Brain microvascular endothelial cell (primary cell): ENCODE measurements around the gene P2RX1.
A peak's percentile ranks its signal among the peaks of the same experiment; 100 is the strongest.
"Not testable (repeated sequence)": the region's sequence is repeated elsewhere in the genome, so short reads cannot be mapped to it uniquely, and the experiment has no call there.

Experiments used
- DNase-seq: peaks from one replicate; pipeline ENCODE4 v3.0.0-alpha.2; 2020
- H3K27ac ChIP-seq: fragments of 250-450 bp; sonication (Bioruptor Pico); 2 replicates; pipeline ENCODE4 v1.5.1; 2020; ENCODE audit warnings: mild to moderate bottlenecking, moderate library complexity
- H3K27me3 ChIP-seq: fragments of 250-450 bp; sonication (Bioruptor Pico); replicated peaks from 2 replicates; pipeline ENCODE4 v1.5.1; 2020; ENCODE audit warnings: mild to moderate bottlenecking
- H3K36me3 ChIP-seq: fragments of 250-450 bp; sonication (Bioruptor Pico); replicated peaks from 2 replicates; pipeline ENCODE4 v1.5.1; 2020; ENCODE audit warnings: mild to moderate bottlenecking
- H3K4me3 ChIP-seq: 2 replicates; pipeline ENCODE4 v1.5.1; 2011; ENCODE audit warnings: low read depth, mild to moderate bottlenecking, control low read depth, low read length, moderate library complexity
- CTCF ChIP-seq: IDR thresholded peaks from 2 replicates; pipeline ENCODE4 v1.5.1; 2011; ENCODE audit warnings: low read depth, mild to moderate bottlenecking, moderate library complexity, low read length, control low read depth, inconsistent platforms; ENCODE audit errors: missing control alignments
- in situ Hi-C: cut with HindIII; loops from 2 replicates; pipeline ENCODE4 v1.10.0; 2017; ENCODE audit warnings: low sequenced_read_pairs, low pct_ligation_motif_present

P2RX1 gene

DNA sequence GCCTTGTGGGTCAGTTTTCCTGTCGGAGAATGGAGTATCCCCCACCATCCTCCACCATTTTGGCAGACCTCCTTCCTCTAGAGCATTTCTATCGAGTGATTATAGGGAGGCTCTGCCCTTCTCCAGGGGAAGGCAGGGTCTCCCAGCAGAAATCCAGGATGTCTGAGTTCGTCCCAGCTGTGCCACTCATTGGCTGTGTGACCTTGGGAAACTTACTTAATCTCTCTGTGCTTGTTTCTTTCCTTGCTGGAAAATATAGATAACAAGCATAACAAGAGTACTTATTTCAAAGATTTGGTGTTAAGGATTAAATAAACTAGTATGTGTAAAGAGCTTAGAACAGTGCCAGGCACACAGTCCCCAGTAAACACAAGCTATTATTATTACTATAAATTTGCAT is 33.2 kb upstream of the P2RX1 start:
- no peak for DNase-seq
- in situ Hi-C loops, result no loop called here
- H3K4me3 ChIP-seq, result no peak overlapping the region
- H3K27ac ChIP-seq, result no peak overlapping the region
- no peak for TF ChIP-seq CTCF
- H3K36me3 ChIP-seq, result no peaks in the 10 kb centered on the region
- H3K27me3 ChIP-seq, result no peaks in the 10 kb centered on the region

DNA sequence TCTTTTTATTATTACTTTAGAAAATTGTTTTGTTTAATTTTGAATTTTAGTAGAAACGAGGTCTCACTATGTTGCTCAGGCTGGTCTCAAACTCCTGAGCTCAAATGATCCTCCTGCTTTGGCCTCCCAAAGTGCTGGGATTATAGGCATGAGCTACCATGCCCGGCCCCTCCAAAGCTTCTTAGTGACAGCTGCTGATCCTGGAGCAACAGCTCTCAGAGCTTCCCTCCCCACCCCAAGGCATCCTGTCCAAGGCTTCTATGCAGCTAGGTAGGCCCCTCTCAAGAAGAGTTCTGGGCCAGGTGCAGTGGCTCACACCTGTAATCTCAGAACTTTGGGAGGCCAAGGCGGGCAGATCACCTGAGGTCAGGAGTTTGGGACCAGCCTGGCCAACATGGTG is 32.3 kb upstream of the P2RX1 start:
- H3K36me3 ChIP-seq, H3K27ac ChIP-seq, DNase-seq, H3K27me3 ChIP-seq, in situ Hi-C loops, H3K4me3 ChIP-seq: not testable (repeated sequence)

- in situ Hi-C loops, result no loop called here
- no peak for TF ChIP-seq CTCF
- no peaks in the 10 kb centered on the region for H3K27me3 ChIP-seq
- no peak overlapping the region for H3K4me3 ChIP-seq
- no peak for DNase-seq
- H3K27ac ChIP-seq, result no peak overlapping the region
- no peaks in the 10 kb centered on the region for H3K36me3 ChIP-seq
Measured at GRCh38 chr17:3947318-3947810, 31.1 kb upstream of the P2RX1 start.

DNA sequence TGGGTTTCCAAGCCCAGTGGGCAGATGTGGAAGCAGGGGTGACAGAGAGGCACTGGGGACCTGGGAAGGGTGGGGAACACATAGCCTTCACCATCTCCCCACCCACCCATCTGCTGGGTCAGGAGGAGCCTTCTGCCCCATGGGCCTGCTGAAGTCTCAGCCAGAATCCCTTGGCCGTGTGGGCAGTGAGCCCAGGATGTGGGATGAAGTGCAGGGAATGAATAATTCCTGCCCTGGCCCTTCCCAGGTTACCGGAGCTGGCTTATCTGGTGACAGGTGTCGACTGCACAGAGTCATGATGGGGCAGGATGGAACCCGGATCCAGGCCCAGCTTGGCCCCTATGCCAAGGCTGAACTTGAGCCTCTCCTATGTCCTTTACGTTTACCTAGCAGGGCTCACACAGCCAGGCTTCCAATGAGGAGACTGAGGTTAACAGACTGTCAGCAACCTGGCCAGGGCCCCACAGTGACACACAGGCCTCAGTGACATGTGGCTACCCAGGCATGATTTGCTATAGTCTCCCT is 30.5 kb upstream of the P2RX1 start:
- H3K27me3 ChIP-seq, result no peaks in the 10 kb centered on the region
- no peak overlapping the region for H3K27ac ChIP-seq
- no peaks in the 10 kb centered on the region for H3K36me3 ChIP-seq
- H3K4me3 ChIP-seq, result no peak overlapping the region
- no peak for DNase-seq
- TF ChIP-seq CTCF, result no peak
- in situ Hi-C loops, result no loop called here

DNA sequence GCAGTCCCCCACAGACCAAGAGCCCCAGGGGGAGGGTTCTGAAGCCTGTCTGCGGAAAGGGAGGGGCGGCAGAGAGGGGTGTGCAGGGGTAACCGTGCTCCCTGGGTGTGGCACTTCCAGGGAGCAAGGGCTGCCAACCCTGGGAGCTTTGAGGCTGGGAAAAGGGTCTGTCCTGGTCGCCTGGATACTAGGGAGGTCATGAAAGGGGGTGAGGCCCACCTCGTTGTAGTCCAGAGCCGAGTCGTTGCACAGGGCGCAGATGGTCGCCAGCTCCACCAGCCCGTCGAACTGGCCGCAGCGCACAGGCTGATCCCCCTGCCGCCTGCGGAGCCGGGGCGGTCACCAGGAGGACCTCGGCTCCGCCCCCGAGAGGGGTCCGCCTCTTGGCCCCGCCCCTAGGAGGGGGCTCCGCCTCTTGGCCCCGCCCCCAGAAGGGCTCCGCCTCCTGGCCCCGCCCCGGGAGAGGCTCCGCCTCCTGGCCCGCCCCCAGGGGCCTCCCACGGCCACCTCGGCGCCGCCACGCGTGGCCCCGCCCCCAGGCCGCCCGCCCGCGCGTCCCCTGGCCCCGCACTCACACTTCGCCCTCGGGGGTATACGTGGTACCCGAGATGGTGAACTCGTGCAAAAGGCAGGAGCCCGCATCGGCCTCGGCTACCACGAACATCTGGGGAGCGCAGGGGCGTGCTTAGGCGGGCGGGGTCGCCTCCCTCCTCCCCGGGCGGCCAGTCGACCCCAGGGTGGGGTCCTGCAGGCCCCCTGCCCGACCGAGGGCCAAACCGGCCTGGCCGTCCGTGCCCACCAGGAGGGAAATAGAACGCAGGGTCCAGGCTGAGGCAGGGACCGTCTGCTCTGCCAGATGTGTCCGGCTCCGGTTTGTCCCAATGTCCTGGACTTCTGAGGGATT is 28.5 kb upstream of the P2RX1 start:
- H3K36me3 ChIP-seq, result no peaks in the 10 kb centered on the region
- H3K4me3 ChIP-seq, result peak overlapping the region; percentile 54
- no peaks in the 10 kb centered on the region for H3K27me3 ChIP-seq
- H3K27ac ChIP-seq, result no peak overlapping the region
- no peak for TF ChIP-seq CTCF
- in situ Hi-C loops, result no loop called here
- DNase-seq, result peak; percentile 10

DNA sequence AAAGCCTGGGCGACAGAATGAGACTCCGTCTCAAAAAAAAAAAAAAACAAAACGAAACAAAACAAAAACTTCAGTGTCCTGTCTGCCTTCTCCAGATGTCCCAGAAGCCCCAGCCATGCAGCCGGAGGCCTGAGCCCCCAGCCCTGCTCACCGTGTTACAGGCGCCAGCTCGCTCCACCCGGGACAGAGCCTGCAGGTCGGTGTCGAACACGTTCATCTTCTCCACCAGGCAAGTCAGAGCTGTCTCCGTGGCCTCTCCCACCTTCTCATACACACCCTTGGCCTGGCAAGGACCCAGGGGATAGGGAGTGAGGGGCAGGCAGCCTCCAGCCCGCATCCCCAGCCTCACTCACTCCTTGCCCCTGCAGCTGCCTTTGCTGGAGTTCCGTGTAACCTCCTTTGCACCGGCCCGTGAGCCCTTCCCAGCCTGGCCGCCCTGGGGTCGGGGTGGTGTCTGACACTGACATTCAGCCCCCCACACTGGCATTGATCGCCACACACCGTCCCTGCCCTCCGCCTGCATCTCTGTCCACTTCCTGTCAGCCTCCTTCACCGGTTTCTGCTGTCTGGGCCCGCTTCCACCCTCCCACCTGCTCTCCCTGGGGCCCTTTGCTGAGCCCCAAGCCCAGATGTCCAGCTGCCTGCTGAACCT is 27.1 kb upstream of the P2RX1 start:
- in situ Hi-C loops, result no loop called here
- Histone ChIP-seq H3K36me3 (no peaks in the 10 kb centered on the region), H3K27me3 (no peaks in the 10 kb centered on the region), H3K27ac (no peak overlapping the region), H3K4me3 (no peak overlapping the region)
- no peak for DNase-seq
- TF ChIP-seq CTCF, result no peak
